NCI-H1417 treated with DMSO at 0.1 percent for 48 hours (cell line): ENCODE results near the gene NFASC.

Source experiments
- DNase-seq: peaks from one replicate; lab custom pipeline; 2025; lab: John Stamatoyannopoulos, UW

The NFASC gene

DNA sequence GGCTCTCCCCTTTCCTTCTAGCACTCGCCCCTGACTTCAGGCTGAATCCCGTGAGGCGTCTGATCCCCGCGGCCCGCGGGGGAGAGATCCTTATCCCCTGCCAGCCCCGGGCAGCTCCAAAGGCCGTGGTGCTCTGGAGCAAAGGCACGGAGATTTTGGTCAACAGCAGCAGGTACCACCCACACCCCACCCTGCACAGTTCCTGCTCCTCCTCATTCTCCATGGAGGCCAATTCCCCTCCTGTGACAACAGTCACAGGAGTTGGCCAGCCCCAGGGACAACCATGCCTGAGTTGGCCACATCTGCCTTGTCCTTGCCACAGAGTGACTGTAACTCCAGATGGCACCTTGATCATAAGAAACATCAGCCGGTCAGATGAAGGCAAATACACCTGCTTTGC lies 193.6 kb downstream of the NFASC start:
- DNase-seq = no peak

DNA sequence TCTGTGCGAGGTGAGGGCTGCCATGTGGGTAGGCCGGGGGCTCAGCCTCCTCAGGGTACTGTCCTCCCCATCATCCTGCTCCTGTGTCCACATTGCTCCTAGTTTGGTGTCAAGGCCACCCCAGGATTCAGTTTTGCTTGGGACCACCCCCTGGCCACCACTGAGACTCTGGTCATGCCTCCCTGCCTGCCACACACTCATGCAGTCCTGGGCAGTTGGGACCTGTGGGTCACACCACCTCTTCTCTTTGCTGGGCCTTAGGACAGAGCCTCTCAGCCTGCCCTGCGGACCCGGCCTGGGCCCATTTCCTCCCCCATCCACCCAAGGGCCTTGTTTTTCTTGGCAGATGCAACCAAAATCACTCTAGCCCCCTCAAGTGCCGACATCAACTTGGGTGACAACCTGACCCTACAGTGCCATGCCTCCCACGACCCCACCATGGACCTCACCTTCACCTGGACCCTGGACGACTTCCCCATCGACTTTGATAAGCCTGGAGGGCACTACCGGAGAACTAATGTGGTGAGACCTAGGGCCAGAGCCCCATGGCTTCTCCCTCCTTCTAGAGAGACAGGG lies 194.2 kb downstream of the NFASC start:
- no peak for DNase-seq

DNA sequence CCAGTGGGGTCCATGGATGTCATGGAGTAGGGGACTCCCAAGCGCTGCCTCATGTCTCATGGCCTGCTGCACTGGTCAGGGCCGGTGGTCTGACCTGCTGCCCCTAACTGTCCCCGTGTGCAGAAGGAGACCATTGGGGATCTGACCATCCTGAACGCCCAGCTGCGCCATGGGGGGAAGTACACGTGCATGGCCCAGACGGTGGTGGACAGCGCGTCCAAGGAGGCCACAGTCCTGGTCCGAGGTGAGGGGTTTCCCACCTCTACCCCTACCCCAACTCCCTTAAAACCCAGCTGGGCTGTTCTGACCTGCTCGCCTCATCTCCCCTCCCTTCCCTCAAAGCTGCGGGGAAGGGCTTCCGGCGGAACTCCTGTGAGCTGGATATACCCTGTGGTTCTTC lies 195.0 kb downstream of the NFASC start:
- DNase-seq = no peak

GRCh38 chr1:205066141-205066818 lies 195.6 kb downstream of the NFASC start:
- DNase-seq = no peak

DNA sequence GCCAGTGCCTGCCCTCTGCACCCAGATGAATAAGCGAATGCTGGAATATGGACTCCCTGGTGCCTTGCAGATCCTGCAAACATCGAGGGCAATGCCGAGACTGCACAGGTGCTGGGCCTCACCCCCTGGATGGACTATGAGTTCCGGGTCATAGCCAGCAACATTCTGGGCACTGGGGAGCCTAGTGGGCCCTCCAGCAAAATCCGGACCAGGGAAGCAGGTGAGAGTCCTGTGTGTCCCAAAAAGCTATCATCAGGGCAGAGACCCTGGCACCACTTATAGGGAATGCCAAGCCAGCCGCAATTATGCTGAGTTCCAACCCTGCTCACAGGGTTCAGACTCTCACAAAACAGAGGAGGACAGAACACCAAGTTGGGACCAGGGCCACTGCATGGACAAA lies 196.4 kb downstream of the NFASC start:
- no peak for DNase-seq

- no peak for DNase-seq
Observed at GRCh38 chr1:205068001-205068400, 197.3 kb downstream of the NFASC start.

GRCh38 chr1:205068457-205069040 lies 197.9 kb downstream of the NFASC start:
- no peak for DNase-seq

DNA sequence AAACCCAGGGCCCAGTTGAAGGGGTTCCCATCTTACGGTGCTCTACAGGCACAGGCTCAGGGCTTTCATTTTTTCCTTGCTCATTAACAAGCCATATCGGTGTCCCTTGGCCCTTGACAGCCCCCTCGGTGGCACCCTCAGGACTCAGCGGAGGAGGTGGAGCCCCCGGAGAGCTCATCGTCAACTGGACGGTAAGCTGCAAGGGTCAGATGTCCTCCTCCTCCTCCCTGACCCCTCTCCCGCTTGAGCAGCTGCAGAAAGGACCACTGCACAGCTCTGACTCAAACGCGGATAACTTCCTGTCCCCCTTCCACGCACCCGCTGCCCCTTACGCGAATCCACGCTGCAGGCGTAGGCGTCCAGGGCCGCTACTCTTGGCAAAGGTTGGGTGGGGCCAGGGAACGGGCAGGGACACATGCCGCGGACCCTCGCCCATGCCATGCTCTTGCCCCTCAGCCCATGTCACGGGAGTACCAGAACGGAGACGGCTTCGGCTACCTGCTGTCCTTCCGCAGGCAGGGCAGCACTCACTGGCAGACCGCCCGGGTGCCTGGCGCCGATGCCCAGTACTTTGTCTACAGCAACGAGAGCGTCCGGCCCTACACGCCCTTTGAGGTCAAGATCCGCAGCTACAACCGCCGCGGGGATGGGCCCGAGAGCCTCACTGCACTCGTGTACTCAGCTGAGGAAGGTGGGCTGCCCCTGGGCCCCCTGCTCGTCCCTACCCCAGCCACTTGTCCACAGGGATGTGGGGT lies 198.9 kb downstream of the NFASC start:
- no peak for DNase-seq

DNA sequence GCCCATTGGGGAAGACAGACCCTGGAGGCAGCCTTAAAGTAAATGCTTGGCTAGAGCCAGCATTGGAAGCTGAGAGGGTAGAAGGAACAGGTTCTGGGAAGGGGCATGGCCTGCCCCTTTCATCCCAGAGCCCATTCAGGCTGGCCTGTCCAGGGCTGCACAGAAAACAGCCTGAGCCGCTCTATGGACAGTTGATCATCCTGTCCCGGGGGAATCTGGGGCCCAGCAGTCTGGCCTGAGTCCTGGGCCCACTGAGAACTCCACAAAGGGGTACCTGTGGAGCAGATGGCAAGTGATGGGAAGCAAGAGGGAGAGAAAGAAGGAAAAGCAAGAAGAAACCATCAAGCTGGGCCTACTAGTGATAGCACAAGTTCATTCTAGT lies 200.4 kb downstream of the NFASC start:
- DNase-seq = no peak

GRCh38 chr1:205071801-205072200 lies 201.1 kb downstream of the NFASC start:
- DNase-seq = no peak

DNA sequence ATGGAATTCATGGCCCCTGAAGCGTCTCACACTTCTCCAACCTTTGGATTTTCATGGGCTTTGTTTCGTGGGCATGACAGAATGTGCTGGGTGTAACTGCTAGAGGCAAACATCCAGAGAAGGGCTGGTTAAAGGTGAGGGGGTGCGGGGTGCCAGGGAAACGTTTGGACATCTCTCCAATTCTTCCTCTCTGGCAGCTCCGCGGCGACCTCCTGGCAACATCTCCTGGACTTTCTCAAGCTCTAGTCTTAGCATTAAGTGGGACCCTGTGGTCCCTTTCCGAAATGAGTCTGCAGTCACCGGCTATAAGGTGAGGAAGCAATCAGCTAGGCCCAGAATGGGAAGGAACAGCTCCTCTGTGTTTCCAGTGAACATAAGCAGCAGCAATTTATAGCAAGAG lies 201.6 kb downstream of the NFASC start:
- DNase-seq = no peak
